Activated CD4-positive, alpha-beta T cell treated with anti-CD3 and anti-CD28 coated beads, Interleukin-2, Interleukin-6, amounts not matched to agents 100 ng/mL and 50 ng/mL, durations not matched to agents 16 hours and 8 hours (primary cell): Measurements from ENCODE around the gene CRYL1.

ENCODE experiments used
- DNase-seq: peaks from one replicate; pipeline ENCODE4 v3.0.0-alpha.2; 2020

The CRYL1 gene

GRCh38 chr13:20525601-20526544 lies at the start of gene CRYL1:
Gene CRYL1 (minus strand): TSS chr13:20525857. CDS start chr13:20525794, 63 bp downstream.
- DNase-seq: peak; percentile 81

- no peak for DNase-seq
These were observed 48.0 kb upstream of the CRYL1 start for GRCh38 chr13:20573636-20574035.

GRCh38 chr13:20573186-20573585 lies 47.5 kb upstream of the CRYL1 start:
- DNase-seq: no peak

- peak; percentile 19 for DNase-seq
These were observed 46.0 kb upstream of the CRYL1 start for GRCh38 chr13:20571676-20572075.

- DNase-seq: no peak
These were observed 44.9 kb upstream of the CRYL1 start for GRCh38 chr13:20570517-20570916.

- no peak for DNase-seq
These were observed 42.3 kb upstream of the CRYL1 start for GRCh38 chr13:20567881-20568528.

GRCh38 chr13:20566898-20567874 lies 41.5 kb upstream of the CRYL1 start, which contains the start of gene IFT88:
Gene IFT88 (plus strand): TSS chr13:20567157. CDS start chr13:20574386, 7,229 bp downstream.
- DNase-seq: peak; percentile 93

- no peak for DNase-seq
These were observed 40.8 kb upstream of the CRYL1 start for GRCh38 chr13:20566468-20566897.

GRCh38 chr13:20565115-20565736 lies 39.6 kb upstream of the CRYL1 start:
- DNase-seq: peak; percentile 48

GRCh38 chr13:20561741-20562140 lies 36.1 kb upstream of the CRYL1 start:
- DNase-seq: no peak

- no peak for DNase-seq
These were observed 34.2 kb upstream of the CRYL1 start for GRCh38 chr13:20559659-20560356.

- no peak for DNase-seq
These were observed 33.3 kb upstream of the CRYL1 start for GRCh38 chr13:20558982-20559381.

- DNase-seq: no peak
These were observed 27.7 kb upstream of the CRYL1 start for GRCh38 chr13:20553311-20553710.

GRCh38 chr13:20550799-20551198 lies 25.1 kb upstream of the CRYL1 start:
- no peak for DNase-seq

GRCh38 chr13:20547479-20547908 lies 21.8 kb upstream of the CRYL1 start:
- no peak for DNase-seq

GRCh38 chr13:20546556-20546955 lies 20.9 kb upstream of the CRYL1 start:
- no peak for DNase-seq

GRCh38 chr13:20544201-20544923 lies 18.7 kb upstream of the CRYL1 start:
- no peak for DNase-seq

- no peak for DNase-seq
These were observed 11.3 kb upstream of the CRYL1 start for GRCh38 chr13:20536992-20537391.

- DNase-seq: no peak
These were observed 8.5 kb upstream of the CRYL1 start for GRCh38 chr13:20534038-20534608.

- DNase-seq: peak; percentile 56
These were observed 2.8 kb upstream of the CRYL1 start for GRCh38 chr13:20528452-20528851.
